HCT116 (cell line): ENCODE results near the gene WDR26.

ENCODE experiments used
- ELF1 ChIP-seq: IDR thresholded peaks from 2 replicates; pipeline ENCODE4 v1.6.1; 2012; ENCODE audit warnings: low read depth, borderline replicate concordance
- EZH2 ChIP-seq: fragments of 200-600 bp; sonication (generic); IDR thresholded peaks from 2 replicates; pipeline ENCODE4 v1.6.1; 2017; ENCODE audit warnings: antibody characterized with exemption, mixed run types
- POLR2AphosphoS5 ChIP-seq: IDR thresholded peaks from 2 replicates; pipeline ENCODE4 v1.6.1; 2011; ENCODE audit warnings: mild to moderate bottlenecking, low read depth, low read length, moderate library complexity
- YY1 ChIP-seq: IDR thresholded peaks from 2 replicates; pipeline ENCODE4 v1.6.1; 2011; ENCODE audit warnings: low read length, low read depth, moderate library complexity, mild to moderate bottlenecking; ENCODE audit not compliant: insufficient replicate concordance; ENCODE audit errors: extremely low read depth

DNA sequence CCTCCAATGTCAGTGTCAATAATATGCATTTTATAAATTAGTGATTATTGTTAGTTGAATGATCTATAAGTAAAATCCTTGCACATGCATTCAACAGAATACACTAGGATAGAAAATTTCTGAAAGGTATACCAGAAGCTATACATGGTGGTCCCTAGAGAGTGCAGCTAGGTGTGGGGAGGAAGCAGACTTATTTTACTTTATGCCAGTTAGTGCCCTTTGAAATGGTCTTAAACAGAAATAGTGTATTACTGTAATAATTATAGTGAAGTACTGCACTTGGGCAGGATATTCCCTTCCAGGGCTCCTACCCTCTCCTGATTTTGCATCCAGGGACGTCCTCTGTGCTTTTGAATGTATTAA is 23.2 kb upstream of the WDR26 start:
- TF ChIP-seq YY1 (no peak), ELF1 (no peak), POLR2AphosphoS5 (no peak), EZH2 (no peak)
